Naive thymus-derived CD4-positive, alpha-beta T cell (primary cell): ENCODE results near the gene CLEC18C. TPM values are rescaled to one million over a fixed set of nuclear protein-coding genes. Genes with fewer than 3 reads are reported as not detected.
"Not testable (repeated sequence)": the region's sequence is repeated elsewhere in the genome, so short reads cannot be mapped to it uniquely, and the experiment has no call there.

Experiments used
- ATAC-seq: fragments of 150-1000 bp; cut with Tn5 transposase; 2 replicates; pipeline ENCODE4 v1.10.0; 2021; ENCODE audit warnings: mild to moderate bottlenecking, moderate library complexity
- CTCF ChIA-PET: fragments of 350-600 bp; sonication (Branson Sonifier 250); formaldehyde crosslinking; loops from one replicate; lab custom pipeline; 2021; ENCODE audit warnings: antibody characterized with exemption; lab: Charles Lee
- POLR2A ChIA-PET: fragments of 350-600 bp; sonication (Branson Sonifier 250); formaldehyde crosslinking; loops from one replicate; lab custom pipeline; 2021; ENCODE audit warnings: antibody characterized with exemption, inconsistent platforms; lab: Charles Lee
- DNase-seq, 9 donors: peaks; one replicate each; pipeline versions ENCODE4 v3.0.0 to v3.0.0-alpha.2; 2020 to 2022; ENCODE audit warnings: mixed read lengths in 1 of 9
- H3K27ac ChIP-seq: one replicate; pipeline ENCODE4 v1.7.0; 2013; ENCODE audit warnings: mild to moderate bottlenecking, low read depth, low read length, moderate library complexity
- H3K27me3 ChIP-seq, 2 donors: one replicate each; pipeline ENCODE4 v1.7.0; 2013; ENCODE audit warnings: low read length in 2 of 2, mild to moderate bottlenecking in 2 of 2, moderate library complexity in 2 of 2; ENCODE audit not compliant: control insufficient read depth in 2 of 2, insufficient read depth in 2 of 2
- H3K36me3 ChIP-seq, 3 experiments: 1 replicate in 2 of 3; 2 replicates in 1 of 3; pipeline ENCODE4 v1.7.0; 2013; ENCODE audit warnings: low read length in 3 of 3, mild to moderate bottlenecking in 3 of 3, moderate library complexity in 1 of 3; ENCODE audit not compliant: insufficient read depth in 3 of 3, control insufficient read depth in 2 of 3
- H3K4me1 ChIP-seq, 2 donors: one replicate each; pipeline ENCODE4 v1.7.0; 2013; ENCODE audit warnings: low read length in 2 of 2, mild to moderate bottlenecking in 2 of 2, moderate library complexity in 1 of 2; ENCODE audit not compliant: control insufficient read depth in 2 of 2, insufficient read depth in 2 of 2
- H3K4me3 ChIP-seq: 2 replicates; pipeline ENCODE4 v1.7.0; 2013; ENCODE audit warnings: mild to moderate bottlenecking, low read length
- H3K9me3 ChIP-seq, 3 experiments: 1 replicate in 2 of 3; 2 replicates in 1 of 3; pipeline ENCODE4 v1.7.0; 2013; ENCODE audit warnings: low read length in 3 of 3; ENCODE audit not compliant: control insufficient read depth in 2 of 3
- H3K27ac Mint-ChIP-seq, 9 donors: one replicate each; pipeline ENCODE4 v1.8.0; 2020 to 2022; ENCODE audit warnings: mixed read lengths in 9 of 9, mild to moderate bottlenecking in 8 of 9, moderate library complexity in 5 of 9, inconsistent platforms in 2 of 9
- H3K27me3 Mint-ChIP-seq, 5 donors: one replicate each; pipeline ENCODE4 v1.8.0; 2021 to 2022; ENCODE audit warnings: mixed read lengths in 5 of 5, mild to moderate bottlenecking in 1 of 5
- H3K36me3 Mint-ChIP-seq, 5 donors: one replicate each; pipeline ENCODE4 v1.8.0; 2020 to 2022; ENCODE audit warnings: mixed read lengths in 5 of 5, mild to moderate bottlenecking in 3 of 5, inconsistent platforms in 1 of 5
- H3K4me1 Mint-ChIP-seq, 7 donors: one replicate each; pipeline ENCODE4 v1.8.0; 2020 to 2022; ENCODE audit warnings: mixed read lengths in 7 of 7, mild to moderate bottlenecking in 3 of 7, inconsistent platforms in 1 of 7
- H3K4me3 Mint-ChIP-seq, 10 donors: one replicate each; pipeline ENCODE4 v1.8.0; 2020 to 2022; ENCODE audit warnings: mild to moderate bottlenecking in 10 of 10, mixed read lengths in 10 of 10, moderate library complexity in 6 of 10, inconsistent platforms in 2 of 10
- H3K9me3 Mint-ChIP-seq, 11 donors: one replicate each; pipeline ENCODE4 v1.8.0; 2020 to 2022; ENCODE audit warnings: mixed read lengths in 11 of 11, mild to moderate bottlenecking in 4 of 11, inconsistent platforms in 1 of 11, moderate library complexity in 1 of 11
- intact Hi-C, 2 donors: fragments of 100-400 bp; cut with micrococcal nuclease; formaldehyde crosslinking; loops; one replicate each; pipeline ENCODE4 v1.15.1; 2023
- polyA plus RNA-seq, 2 donors: library from polyadenylated mRNA; unstranded; fragments of 300-500 nt; fragmentation: Illumina TruSeq; gene quantifications; one replicate each; pipeline ENCODE4 v1.2.3, GENCODE V29; 2021
- total RNA-seq, 6 experiments: library from RNA in 5 of 6; stranded (reverse) in 5 of 6; gene quantifications; 1 replicate in 5 of 6; 2 replicates in 1 of 6; pipeline ENCODE4 v1.2.3 and lab custom pipeline; 2021 to 2026

Gene CLEC18C
- total RNA-seq (1 to 10 TPM in 3 of 5 experiments, under 1 TPM in 1, not detected in 1; 0.89 to 2.0 (median 1.2) TPM), polyA plus RNA-seq (not detected), total RNA-seq (lab: John Stamatoyannopoulos, UW) (not detected)

DNA sequence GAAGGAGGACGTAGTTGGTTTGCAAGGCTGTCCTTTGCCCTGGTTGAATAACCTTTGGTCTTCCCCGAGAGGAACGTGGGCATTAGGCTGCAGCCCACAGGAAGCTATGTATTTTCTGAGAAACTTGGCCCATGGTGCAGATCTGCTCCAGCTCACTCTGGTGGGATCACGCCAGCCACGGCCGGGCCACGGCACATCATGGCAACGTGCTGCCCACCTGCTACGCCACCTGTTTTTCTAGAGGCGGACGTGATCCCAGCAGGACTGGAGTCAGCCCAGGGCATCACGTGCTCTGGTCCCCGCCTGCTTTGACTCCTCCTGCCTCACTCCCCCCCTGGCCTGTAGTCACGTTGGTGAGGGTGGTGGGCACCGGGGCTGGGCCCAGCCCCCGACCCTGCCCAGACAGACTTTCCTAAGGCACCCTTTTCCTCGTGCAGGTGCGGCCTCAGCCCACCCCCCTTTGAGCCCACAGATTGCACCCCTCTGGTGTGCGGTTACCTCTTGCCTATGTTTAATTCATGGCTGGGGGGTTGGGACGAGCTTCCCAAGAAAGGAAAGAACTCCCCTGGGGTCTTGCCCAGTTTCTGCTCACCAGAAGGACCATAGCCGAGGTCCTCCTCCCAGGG lies at the start of gene CLEC18C:
TSS of gene CLEC18C (plus strand) at position 576 of the 626 bp plus-strand sequence. CDS start 492 bp downstream, outside the sequence.
- ATAC-seq = not testable (repeated sequence)

DNA sequence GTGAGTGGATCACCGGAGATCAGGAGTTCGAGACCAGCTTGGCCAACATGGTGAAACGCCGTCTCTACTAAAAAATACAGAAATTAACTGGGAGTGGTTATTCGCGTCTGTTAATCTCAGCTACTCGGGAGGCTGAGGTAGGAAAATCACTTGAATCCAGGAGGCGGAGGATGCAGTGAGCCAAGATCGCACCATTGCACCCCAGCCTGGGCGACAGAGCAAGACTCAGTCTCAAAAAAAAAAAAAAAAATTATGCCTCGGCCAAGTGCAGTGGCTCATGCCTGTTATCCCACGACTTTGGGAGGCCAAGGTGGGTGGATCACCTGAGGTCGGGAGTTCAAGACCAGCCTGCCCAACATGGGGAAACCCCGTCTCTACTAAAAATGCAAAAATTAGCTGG lies 49.8 kb upstream of the CLEC18C start:
- H3K9me3 Mint-ChIP-seq, H3K27me3 ChIP-seq, H3K9me3 ChIP-seq, H3K4me1 ChIP-seq, H3K4me1 Mint-ChIP-seq, ATAC-seq, H3K4me3 Mint-ChIP-seq, intact Hi-C loops, H3K4me3 ChIP-seq, DNase-seq, H3K27ac ChIP-seq, H3K27me3 Mint-ChIP-seq, H3K27ac Mint-ChIP-seq: not testable (repeated sequence)
- peaks cover 15 to 53% (median 23%) of the 10 kb centered on the region in 5 donors for H3K36me3 Mint-ChIP-seq
- CTCF ChIA-PET = interaction anchor here (0.7 kb wide), 1 partner anchor 9 kb away, joined by 3 read pairs; no protein-coding TSS in a partner anchor
- POLR2A ChIA-PET = interaction anchor here (0.7 kb wide), 1 partner anchor 453 kb away, joined by 3 read pairs; no protein-coding TSS in a partner anchor
- peaks cover 0 to 54% (median 4%) of the 10 kb centered on the region in 3 experiments for H3K36me3 ChIP-seq

More for the DNA sequence above, at the start of gene CLEC18C:
- POLR2A ChIA-PET, H3K4me1 Mint-ChIP-seq, H3K36me3 Mint-ChIP-seq, H3K4me3 Mint-ChIP-seq, DNase-seq, H3K27ac Mint-ChIP-seq, H3K27me3 Mint-ChIP-seq, H3K4me1 ChIP-seq, H3K4me3 ChIP-seq, CTCF ChIA-PET, H3K27ac ChIP-seq, H3K27me3 ChIP-seq, H3K9me3 ChIP-seq, H3K36me3 ChIP-seq, H3K9me3 Mint-ChIP-seq, intact Hi-C loops: not testable (repeated sequence)

DNA sequence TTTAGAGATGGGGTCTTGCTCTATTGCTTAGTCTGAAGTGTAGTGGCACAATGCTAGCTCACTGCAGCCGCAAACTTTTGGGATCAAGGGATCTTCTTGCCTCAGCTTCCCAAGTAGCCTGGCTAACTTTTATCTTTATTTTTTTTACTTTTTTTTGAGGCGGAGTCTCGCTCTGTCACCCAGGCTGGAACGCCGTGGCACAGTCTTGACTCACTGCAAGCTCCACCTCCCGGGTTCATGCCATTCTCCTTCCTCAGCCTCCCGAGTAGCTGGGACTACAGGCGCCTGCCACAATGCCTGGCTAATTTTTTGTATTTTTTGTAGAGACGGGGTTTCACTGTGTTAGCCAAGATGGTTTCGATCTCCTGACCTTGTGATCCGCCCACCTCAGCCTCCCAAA lies 47.4 kb upstream of the CLEC18C start:
- H3K27ac Mint-ChIP-seq, CTCF ChIA-PET, DNase-seq, H3K27me3 ChIP-seq, H3K4me1 ChIP-seq, H3K9me3 Mint-ChIP-seq, H3K4me3 Mint-ChIP-seq, intact Hi-C loops, POLR2A ChIA-PET, H3K4me1 Mint-ChIP-seq, ATAC-seq, H3K27ac ChIP-seq, H3K4me3 ChIP-seq, H3K9me3 ChIP-seq, H3K27me3 Mint-ChIP-seq: not testable (repeated sequence)
- H3K36me3 ChIP-seq = peaks cover 0 to 62% (median 4%) of the 10 kb centered on the region in 3 experiments
- peaks cover 15 to 55% (median 23%) of the 10 kb centered on the region in 5 donors for H3K36me3 Mint-ChIP-seq

DNA sequence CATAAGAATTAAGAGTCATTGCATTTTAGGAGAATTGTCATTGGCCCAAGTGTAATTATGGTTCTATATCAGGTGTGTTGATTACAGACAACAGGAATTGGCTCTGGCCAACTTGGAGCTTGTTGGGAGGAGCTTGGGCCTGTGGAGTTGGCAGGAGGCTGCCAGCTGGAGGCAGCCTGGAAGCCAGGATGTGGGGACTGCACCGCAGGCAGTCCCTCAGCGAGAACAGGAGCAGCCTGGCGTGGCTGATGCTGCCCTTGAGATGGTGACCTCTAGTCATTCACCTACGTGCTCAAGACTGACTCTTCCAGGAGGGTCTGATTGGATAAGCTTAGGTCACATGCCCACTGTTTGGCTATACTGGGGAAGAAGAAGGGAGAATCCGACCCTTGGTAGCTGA lies 45.9 kb upstream of the CLEC18C start:
- H3K27me3 Mint-ChIP-seq, POLR2A ChIA-PET, H3K4me3 ChIP-seq, H3K27me3 ChIP-seq, CTCF ChIA-PET, H3K4me1 ChIP-seq, ATAC-seq, H3K4me3 Mint-ChIP-seq, H3K4me1 Mint-ChIP-seq, H3K27ac ChIP-seq, H3K9me3 Mint-ChIP-seq, DNase-seq, H3K9me3 ChIP-seq, intact Hi-C loops: not testable (repeated sequence)
- Mint-ChIP-seq H3K36me3 (peaks cover 9 to 53% (median 19%) of the 10 kb centered on the region in 5 donors), H3K27ac (peak overlapping the region in 1 of 9 donors; percentile 36)
- H3K36me3 ChIP-seq = peaks cover 0 to 62% (median 7%) of the 10 kb centered on the region in 3 experiments

DNA sequence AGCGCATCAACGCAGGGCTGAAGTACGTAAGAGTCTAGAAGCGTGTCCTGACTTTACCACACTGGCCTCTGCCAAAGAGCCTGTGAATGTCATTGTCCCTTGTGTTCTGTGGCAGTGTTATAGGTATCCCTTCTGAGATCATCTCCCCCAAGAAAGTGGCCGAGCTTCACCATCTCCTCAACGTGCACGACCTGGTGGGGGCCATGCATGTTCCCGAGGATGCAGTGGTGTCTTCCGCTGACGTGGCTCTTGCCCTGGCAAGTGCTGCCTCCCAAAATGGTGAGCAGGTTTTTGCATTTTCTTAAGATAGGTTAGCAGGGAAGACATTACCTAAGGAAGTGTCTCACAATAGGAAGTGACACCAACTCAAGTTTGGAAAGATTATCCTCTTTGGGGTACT lies 44.7 kb upstream of the CLEC18C start:
- CTCF ChIA-PET, H3K27ac Mint-ChIP-seq, POLR2A ChIA-PET, H3K4me1 ChIP-seq, H3K9me3 Mint-ChIP-seq, intact Hi-C loops, DNase-seq, H3K9me3 ChIP-seq, H3K27me3 ChIP-seq, H3K4me1 Mint-ChIP-seq, H3K27me3 Mint-ChIP-seq, H3K4me3 Mint-ChIP-seq, H3K27ac ChIP-seq, H3K4me3 ChIP-seq: not testable (repeated sequence)
- peaks cover 0 to 59% (median 7%) of the 10 kb centered on the region in 3 experiments for H3K36me3 ChIP-seq
- H3K36me3 Mint-ChIP-seq = peaks cover 9 to 46% (median 15%) of the 10 kb centered on the region in 5 donors
- ATAC-seq = peak; percentile 11

DNA sequence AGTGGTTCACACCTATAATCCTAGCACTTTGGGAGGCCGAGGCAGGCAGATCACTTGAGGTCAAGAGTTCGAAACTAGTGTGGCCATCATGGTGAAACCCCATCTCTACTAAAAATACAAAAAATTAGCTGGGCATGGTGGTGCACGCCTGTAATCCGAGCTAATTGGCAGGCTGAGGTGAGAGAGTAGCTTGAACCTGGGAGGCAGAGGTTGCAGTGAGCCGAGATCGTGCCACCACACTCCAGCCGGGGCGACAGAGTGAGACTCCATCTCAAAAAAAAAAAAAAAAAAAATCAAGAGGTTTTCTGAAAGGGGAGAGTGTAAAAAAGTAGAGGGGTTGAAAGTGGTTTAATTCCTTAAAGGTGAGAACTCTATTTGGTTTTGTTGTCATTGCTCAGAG lies 37.8 kb upstream of the CLEC18C start:
- H3K4me3 ChIP-seq, POLR2A ChIA-PET, intact Hi-C loops, H3K4me3 Mint-ChIP-seq, H3K27ac ChIP-seq, H3K27me3 Mint-ChIP-seq, H3K9me3 ChIP-seq, CTCF ChIA-PET, H3K9me3 Mint-ChIP-seq, H3K4me1 ChIP-seq, H3K4me1 Mint-ChIP-seq, H3K27me3 ChIP-seq, ATAC-seq, DNase-seq: not testable (repeated sequence)
- H3K36me3 Mint-ChIP-seq = peaks cover 17 to 48% (median 28%) of the 10 kb centered on the region in 5 donors
- H3K27ac Mint-ChIP-seq = peak overlapping the region in 2 of 9 donors; percentile 41 to 62
- peaks cover 0 to 67% (median 7%) of the 10 kb centered on the region in 3 experiments for H3K36me3 ChIP-seq

DNA sequence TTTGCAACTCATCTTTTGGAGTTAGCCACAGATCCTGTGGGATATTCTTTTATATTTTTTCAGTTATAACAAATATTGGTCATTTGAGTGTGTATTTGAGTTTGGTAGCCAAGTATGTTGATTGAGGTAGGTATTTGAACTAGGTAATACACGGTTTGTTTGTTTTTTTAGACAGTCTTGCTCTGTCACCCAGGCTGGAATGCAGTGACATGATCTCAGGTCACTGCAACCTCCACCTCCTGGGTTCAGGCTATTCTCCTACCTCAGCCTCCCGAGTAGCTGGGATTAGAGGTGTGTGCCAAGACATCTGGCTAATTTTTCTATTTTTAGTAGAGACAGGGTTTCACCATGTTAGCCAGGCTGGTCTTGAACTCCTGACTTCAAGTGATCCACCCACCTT lies 37.0 kb upstream of the CLEC18C start:
- H3K4me3 Mint-ChIP-seq, ATAC-seq, POLR2A ChIA-PET, H3K27me3 Mint-ChIP-seq, H3K27ac Mint-ChIP-seq, H3K27me3 ChIP-seq, H3K27ac ChIP-seq, intact Hi-C loops, H3K9me3 Mint-ChIP-seq, H3K4me1 Mint-ChIP-seq, H3K4me1 ChIP-seq, H3K4me3 ChIP-seq, H3K9me3 ChIP-seq, DNase-seq, CTCF ChIA-PET: not testable (repeated sequence)
- H3K36me3 Mint-ChIP-seq = peaks cover 18 to 51% (median 28%) of the 10 kb centered on the region in 5 donors
- H3K36me3 ChIP-seq = peaks cover 0 to 71% (median 7%) of the 10 kb centered on the region in 3 experiments
